GM19193 (cell line): ENCODE results near the gene RABEPK.
A peak's percentile ranks its signal among the peaks of the same experiment; 100 is the strongest.

Experiments
- POLR2A ChIP-seq: IDR thresholded peaks from 4 replicates; pipeline ENCODE4 v1.6.1; 2011; ENCODE audit not compliant: insufficient read depth, insufficient read length; ENCODE audit errors: extremely low read depth

The RABEPK gene

DNA sequence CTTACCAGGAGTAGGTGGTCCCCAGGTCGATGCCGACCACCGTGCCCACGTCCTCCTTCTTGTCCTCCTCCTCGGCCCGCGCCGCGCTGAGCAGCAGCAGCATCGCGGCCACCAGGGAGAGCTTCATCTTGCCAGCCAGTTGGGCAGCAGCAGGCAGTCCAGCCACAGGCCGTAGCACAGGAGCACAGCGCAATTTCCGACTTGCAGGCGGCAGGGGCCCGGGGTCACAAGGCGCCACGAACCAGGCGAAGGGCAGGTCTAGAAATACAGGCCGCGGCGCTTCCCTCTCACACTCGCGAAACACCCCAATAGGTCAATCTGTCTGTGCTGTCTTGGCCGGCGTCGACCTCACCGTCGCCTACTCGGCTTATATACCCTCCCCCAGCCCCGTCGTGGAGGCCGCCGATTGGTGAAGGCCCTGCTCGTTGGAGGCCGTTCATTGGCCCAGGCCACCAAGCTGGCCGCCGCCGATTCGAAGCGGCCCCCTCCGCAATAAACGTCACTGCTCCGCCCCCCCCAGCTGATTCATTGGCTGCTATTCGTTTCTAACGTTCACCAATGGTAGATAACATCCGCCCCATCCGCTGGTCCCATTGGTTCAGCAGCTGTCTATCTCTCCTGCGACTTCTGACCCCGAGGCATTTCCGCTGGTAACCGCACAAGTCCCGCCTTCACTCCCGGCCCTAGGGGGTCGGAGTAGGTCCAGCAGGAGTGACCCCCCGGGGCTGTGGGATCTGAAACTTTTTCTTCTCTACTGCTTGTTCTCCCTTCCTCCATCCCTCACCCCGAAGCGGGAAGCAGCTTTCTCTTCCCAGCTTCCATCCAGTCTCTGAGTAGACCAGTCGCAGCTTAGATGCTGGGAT, 40.9 kb downstream of the RABEPK start, which contains the start of gene HSPA5:
Gene HSPA5 (minus strand): TSS at position 344 of the 863 bp plus-strand sequence. CDS start 217 bp downstream, at position 127.
- TF ChIP-seq POLR2A = peak; percentile 99

DNA sequence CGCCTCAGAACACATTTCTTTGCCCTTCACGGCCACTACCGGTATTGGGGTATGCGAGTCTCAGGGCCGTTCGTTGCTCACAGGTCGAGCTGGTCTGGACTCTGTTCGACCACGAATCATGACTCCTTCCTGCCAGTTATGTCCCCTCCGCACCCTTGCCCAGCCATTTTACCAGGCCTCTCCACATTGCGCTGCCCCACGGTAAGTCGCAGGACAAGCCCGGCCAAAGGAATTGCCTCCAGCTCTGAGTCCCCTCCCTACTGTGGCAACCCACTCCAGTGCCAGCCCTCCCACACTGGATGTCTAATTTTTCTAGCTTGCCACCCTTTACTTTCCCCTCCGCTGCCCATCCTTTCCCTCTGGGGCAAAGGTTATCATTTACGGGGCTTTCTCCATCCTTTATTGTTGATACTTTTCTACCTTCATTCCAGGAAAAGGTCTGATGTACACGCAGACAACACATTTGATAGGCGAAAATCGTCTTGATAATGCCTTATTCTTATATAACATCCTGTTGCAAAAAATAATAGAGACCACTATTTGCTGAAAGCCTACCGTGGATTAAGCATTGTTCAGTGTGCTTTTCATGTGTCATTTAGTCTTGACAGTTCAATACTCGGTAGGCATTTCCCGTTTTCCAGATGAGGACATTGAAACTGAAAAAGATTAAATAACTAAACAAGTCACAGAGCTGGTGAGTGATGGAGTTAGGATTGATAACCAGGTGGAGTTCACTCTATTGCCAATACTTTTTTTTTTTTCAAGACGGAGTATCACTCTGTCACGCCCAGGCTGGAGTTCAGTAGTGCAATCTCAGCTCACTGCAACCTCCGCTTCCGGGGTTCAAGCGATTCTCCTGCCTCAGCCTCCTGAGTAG, 41.8 kb downstream of the RABEPK start:
- no peak for TF ChIP-seq POLR2A

DNA sequence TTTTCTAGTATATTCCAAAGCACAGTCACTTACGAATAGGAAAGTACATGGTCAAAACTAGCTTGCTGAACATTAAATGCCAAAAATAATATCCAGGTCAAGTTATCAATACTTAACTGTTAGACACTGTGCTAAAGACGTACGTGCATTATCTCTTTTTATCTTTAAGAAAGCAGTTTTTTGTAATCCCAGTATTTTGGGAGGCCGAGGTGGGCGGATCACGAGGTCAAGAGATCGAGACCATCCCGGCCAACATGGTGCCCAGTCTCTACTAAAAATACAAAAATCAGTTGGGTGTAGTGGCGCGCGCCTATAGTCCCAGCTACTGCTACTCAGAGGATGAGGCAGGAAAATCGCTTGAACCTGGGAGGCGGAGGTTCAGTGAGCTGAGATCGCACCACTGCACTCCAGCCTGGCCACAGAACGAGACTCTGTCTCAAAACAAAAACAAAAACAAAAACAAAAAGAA, 43.5 kb downstream of the RABEPK start:
- no peak for TF ChIP-seq POLR2A

DNA sequence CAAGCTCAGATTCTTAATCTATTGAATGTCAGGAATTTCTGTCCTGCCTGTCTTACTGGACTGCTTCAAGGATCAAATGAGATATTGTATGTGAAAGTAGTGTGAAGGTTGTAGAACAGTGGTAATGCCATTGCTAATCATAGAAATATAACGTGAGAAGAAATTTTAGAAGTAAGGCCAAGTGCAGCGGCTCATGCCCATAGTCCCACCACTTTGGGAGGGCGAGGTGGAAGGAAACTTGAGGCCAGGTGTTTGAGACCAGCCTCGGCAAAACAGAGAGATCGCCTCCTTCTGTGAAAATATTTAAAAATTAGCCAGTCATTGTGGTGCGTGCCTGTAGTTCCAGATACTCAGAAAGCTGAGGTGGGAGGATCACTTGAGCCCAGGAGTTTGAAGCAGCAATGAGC, 45.9 kb downstream of the RABEPK start:
- no peak for TF ChIP-seq POLR2A

DNA sequence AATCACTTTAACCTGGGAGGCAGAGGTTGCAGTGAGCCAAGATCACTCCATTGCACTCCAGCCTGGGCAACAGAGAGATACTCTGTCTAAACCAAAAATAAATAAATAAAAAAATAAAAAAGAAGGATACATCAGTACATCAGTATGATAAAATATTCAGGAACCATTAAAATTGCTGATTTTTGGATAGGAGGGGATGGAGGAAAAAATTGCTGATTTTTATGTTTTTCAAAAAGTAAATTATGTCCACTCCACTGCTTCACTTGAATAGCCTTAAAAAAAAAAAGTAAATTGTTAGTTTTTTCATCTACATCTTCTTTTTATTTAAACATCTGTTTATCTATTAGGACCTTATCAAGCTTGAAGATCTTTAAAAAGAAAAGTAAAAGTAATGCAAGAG, 53.9 kb downstream of the RABEPK start:
- no peak for TF ChIP-seq POLR2A

DNA sequence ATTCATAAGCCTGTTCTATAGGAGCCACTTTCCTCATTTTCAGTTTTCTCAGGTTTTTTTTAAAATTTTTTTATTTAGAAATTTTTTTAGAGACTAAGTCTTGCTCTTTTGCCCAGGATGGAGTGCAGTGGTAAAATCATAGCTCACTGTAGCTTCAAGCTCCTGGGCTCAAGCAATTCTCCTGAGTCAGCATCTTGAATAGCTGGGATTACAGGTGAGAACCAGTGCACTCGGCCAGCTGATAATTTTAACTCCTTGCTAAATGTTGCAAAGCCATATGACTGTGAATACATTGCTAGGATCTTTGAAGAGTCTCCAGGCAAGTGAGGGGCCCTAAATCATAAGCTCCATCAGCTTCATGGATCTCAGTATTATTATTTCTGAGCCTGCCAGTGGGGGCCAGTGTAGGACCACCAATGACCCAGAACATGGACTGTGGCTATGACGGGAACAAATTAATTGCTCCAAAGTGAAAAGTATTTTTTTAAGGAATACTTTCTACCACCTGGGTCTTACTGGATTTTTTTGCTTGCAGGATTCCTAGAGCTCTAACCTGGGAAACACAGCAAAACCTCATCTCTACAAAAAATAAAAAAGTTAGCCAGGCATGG, 55.5 kb downstream of the RABEPK start:
- TF ChIP-seq POLR2A = no peak

DNA sequence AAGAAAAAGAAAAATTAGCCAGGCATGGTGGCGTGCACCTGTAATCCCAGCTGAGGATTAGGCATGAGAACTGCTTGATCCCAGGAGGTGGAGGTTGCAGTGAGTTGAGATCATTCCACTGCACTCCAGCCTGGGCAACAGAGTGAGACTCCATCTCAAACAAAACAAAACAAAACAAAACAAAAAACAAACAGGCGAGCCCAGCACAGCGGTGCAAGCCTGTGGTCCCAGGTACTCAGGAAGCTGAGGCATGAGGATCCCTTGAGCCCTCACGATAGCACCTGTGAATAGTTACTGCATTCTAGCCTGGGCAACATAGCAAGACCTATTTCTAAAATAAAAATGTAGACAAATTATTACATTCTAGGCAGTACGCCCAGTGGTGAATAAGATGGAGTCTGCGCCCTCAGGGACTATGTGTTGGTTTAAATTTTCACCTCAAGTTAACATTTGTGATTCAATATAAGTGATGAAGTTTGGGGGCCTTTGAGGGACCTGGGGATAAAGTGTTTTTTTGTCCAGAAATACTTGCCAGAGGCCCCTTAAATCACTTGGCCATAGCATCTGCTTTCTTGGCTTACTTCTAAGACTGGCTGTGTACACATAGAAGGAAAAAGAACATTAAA, 57.9 kb downstream of the RABEPK start:
- TF ChIP-seq POLR2A = no peak

DNA sequence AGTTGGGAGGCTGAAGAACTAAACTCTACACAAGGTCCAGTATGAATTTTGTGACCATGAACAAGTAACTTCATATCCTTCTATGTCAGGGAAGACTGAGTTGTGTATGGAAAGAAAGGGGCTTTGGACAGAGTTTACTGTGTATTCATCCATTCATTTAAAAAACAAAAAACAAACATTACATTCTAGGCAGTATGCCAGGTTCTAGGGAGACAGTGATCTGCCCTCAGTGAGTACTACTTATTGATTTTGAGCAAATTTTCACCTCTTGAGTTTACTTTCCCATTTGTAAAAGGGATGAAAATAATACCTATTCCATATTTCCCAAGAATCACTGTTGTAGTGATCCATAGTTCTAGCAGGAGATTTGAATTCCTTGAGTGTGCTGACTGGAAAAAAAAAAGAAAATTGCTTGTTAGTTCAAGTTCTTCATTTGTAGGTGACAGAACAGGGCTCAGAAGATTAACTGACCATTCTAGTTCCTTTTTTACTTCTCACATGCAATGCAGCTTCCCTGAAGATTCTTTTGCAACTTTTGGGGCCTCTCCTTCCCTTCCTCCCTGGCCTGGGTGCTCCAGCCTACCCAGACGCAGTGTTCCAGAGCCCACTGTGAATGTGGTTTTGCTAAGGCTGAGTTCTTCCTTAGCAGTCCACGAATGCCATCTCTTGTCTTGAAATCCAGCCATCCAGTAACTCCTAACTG, 58.6 kb downstream of the RABEPK start:
- TF ChIP-seq POLR2A = no peak

DNA sequence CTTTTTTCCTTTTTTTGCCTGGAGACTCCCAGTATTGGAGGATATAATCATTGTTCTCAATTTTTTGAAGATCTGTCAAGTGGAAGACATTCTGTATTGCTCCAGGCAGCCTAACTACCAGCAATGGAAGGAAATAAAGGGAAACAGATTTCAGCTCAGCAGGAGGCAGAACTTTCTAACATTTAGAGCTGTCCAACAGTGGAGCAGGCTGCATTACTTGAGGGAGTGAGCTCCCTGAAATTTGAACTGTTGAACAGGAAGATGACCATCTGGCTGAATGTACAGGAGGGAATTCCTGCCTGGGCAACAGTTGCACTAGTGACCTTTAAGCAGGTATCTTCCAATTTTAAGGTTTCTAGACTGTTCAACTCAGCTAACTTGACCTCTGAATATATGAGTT, 60.2 kb downstream of the RABEPK start:
- TF ChIP-seq POLR2A = no peak

DNA sequence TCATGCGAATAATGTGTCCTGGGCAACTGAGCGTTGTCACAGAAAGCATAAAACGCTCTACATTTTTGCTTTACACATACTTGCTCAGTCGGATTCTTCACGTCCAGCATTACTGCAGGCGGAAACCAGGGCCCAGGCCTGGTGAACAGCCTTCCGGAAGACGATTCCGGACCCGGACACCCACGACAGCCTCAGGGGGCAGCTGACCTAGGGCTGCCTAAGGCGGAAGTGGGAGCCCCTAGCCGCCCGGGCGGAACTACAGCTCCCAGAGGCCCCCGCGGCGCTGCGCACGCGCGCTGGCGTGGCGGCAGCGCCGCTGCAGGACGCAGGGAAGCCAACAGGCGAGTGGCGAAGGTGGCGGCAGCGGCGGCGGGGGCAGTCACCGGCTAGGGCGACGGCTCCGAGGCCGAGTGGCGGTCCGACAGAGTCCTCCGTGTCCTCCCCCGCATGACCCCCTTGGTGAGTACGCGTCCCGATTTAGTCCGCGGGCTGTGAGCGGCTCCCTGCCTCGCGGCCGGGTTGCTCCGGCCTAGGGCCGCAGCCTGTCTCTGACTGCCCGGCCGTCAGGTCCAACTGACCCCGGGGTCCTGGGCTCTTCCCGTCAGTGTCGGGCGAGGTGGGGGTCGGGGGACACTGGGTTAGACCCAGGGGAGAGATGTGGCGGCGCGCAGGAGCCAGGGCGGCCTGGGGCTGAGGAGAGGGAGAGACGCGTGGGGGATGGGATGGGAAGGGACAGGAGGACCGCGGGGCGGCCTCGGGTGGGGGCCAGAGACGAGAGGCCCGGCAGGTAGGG, 61.4 kb downstream of the RABEPK start, which contains the start of gene GAPVD1:
Gene GAPVD1 (plus strand): TSS at position 326 of the 793 bp plus-strand sequence. CDS start 37,096 bp downstream, outside the sequence.
- peak; percentile 84 for TF ChIP-seq POLR2A

DNA sequence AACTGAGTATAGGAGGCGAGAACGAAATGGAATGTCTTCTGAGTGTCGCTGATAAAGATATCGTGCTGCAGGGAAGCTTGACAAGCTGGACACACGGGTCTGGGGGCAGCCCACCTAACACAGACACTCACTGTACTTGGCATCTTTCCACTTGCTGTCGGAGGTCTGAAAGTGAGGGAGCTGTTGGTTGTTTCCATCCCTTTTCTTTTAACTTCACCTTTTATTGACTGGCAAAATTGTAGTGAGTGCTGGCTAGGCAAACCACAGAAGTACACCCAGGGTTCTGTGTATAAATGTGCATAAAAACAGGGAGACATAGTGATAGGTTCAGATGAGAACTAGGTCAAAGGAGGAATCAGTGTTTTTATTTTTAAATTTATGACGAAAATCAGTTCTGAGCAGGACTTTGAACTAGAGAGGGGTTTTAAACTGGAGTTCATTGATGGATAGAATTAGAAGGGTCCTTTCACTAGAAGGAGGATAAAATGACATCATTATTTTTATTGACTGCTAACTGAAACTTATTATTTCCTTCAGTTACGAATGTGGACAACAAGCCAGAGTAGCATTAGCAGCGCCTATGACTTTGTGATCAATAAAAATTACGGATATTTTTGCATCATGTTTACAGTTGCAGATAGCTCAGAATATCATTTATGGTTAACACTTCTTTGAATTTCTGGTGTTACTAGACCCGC, 62.1 kb downstream of the RABEPK start:
- TF ChIP-seq POLR2A = no peak

DNA sequence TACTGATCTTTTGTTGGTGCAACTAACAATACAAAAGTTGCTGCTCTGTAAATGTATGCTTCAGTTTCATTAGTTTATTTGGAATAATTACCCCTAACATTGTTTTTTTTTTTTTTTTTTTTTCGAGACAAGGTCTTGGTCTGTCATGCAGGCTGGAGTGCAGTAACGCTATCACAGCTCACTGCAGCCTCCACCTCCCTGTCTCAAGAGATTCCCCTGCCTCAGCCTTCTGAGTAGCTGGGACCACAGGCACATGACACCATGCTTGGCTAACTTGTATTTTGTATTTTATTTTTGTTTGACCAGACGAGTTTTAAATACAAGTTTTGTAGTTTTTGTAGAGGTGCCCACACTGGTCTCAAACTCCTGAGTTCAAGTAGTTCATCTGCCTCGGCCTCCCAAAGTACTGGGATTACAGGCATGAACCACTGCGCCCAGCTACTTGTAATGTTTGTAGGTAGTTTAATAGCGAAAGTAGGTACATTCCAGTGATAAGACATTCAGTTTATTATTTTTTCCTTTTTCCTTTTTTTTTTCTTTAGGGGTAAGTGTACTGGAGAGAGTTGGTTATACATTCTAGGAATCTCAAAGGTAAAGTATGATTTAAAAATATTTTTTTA, 68.2 kb downstream of the RABEPK start:
- no peak for TF ChIP-seq POLR2A
